Activated naive CD8-positive, alpha-beta T cell treated with anti-CD3 and anti-CD28 coated beads for 36 hours (primary cell): ENCODE measurements around the gene OR4E2. TPM values are rescaled to one million over a fixed set of nuclear protein-coding genes. Genes with fewer than 3 reads are reported as not detected.

Source experiments
- DNase-seq: peaks from one replicate; pipeline ENCODE4 v3.0.0; 2021
- H3K27ac Mint-ChIP-seq: one replicate; pipeline ENCODE4 v1.8.0; 2022; ENCODE audit warnings: mild to moderate bottlenecking, moderate library complexity, mixed read lengths
- H3K27me3 Mint-ChIP-seq: one replicate; pipeline ENCODE4 v1.8.0; 2022; ENCODE audit warnings: mild to moderate bottlenecking, mixed read lengths
- H3K36me3 Mint-ChIP-seq: one replicate; pipeline ENCODE4 v1.8.0; 2021; ENCODE audit warnings: mild to moderate bottlenecking, mixed read lengths
- H3K4me1 Mint-ChIP-seq: one replicate; pipeline ENCODE4 v1.8.0; 2021; ENCODE audit warnings: mixed read lengths
- H3K4me3 Mint-ChIP-seq: one replicate; pipeline ENCODE4 v1.8.0; 2022; ENCODE audit warnings: mild to moderate bottlenecking, moderate library complexity, mixed read lengths
- H3K9me3 Mint-ChIP-seq: one replicate; pipeline ENCODE4 v1.8.0; 2022; ENCODE audit warnings: mixed read lengths
- total RNA-seq, 2 experiments: library from RNA; stranded (reverse); gene quantifications; one replicate each; pipeline ENCODE4 v1.2.3, GENCODE V29; 2021

The OR4E2 gene
- total RNA-seq, 2 experiments from 2014 or later = not detected

- peaks cover 33% of the 10 kb centered on the region for H3K27me3 Mint-ChIP-seq
- H3K9me3 Mint-ChIP-seq = peaks cover 3% of the 10 kb centered on the region
- H3K4me3 Mint-ChIP-seq = peak overlapping the region; percentile 71
- H3K27ac Mint-ChIP-seq = peak overlapping the region; percentile 69
- no peak for DNase-seq
- H3K36me3 Mint-ChIP-seq = peaks cover 11% of the 10 kb centered on the region
- H3K4me1 Mint-ChIP-seq = peaks cover 8% of the 10 kb centered on the region
These were observed 58.4 kb downstream of the OR4E2 start for GRCh38 chr14:21712036-21712435.

- no peaks in the 10 kb centered on the region for H3K9me3 Mint-ChIP-seq
These were observed 60.8 kb downstream of the OR4E2 start for GRCh38 chr14:21714318-21714929.

More at GRCh38 chr14:21714318-21714929, 60.8 kb downstream of the OR4E2 start:
- Mint-ChIP-seq H3K36me3 (peaks cover 2% of the 10 kb centered on the region), H3K27ac (peak overlapping the region; percentile 66), H3K4me3 (peak overlapping the region; percentile 66), H3K27me3 (peaks cover 43% of the 10 kb centered on the region), H3K4me1 (peaks cover 8% of the 10 kb centered on the region)
- no peak for DNase-seq

Other genes with a start within 250 kb of the OR4E2 start
- 10 to 100 TPM; 78.5 to 86.2 TPM for gene CHD8, start 197.7 kb upstream of the OR4E2 start, total RNA-seq
- gene RAB2B, start 176.9 kb upstream of the OR4E2 start, total RNA-seq = 10 to 100 TPM; 17.3 to 21.0 TPM
- gene TOX4, start 176.6 kb upstream of the OR4E2 start, total RNA-seq = 10 to 100 TPM; 76.5 to 78.0 TPM
- 10 to 100 TPM; 52.2 to 54.2 TPM for gene METTL3, start 142.5 kb upstream of the OR4E2 start, total RNA-seq
- gene SALL2, start 127.5 kb upstream of the OR4E2 start, total RNA-seq = 1 to 10 TPM; 4.4 to 5.2 TPM
- gene OR10G3, start 73.8 kb upstream of the OR4E2 start, total RNA-seq = not detected
- not detected for gene OR10G2, start 18.9 kb upstream of the OR4E2 start, total RNA-seq
- gene OR4E1, start 20.0 kb downstream of the OR4E2 start, total RNA-seq = not detected